Left ventricle myocardium superior (tissue), 1 donor: ENCODE measurements around the gene SLC6A19. TPM values are rescaled to one million over a fixed set of nuclear protein-coding genes. Genes with fewer than 3 reads are reported as not detected.

Source experiments
- ATAC-seq: fragments of 200-7000 bp; cut with Tn5 transposase; one replicate; pipeline ENCODE4 v1.9.1; 2020; ENCODE audit warnings: mild to moderate bottlenecking, moderate library complexity
- DNase-seq: peaks from one replicate; pipeline ENCODE4 v3.0.0-alpha.2; 2020
- intact Hi-C: fragments of 100-400 bp; cut with micrococcal nuclease; formaldehyde crosslinking; loops from one replicate; pipeline ENCODE4 v1.11.0; 2022
- total RNA-seq: library from RNA; stranded (reverse); fragmentation: NEBNext Ultra II Directional; extraction: Animal tissue kit (Norgen Biotek cat#: 25700); gene quantifications from one replicate; pipeline ENCODE4 v1.2.1, GENCODE V29; 2021
- donor health status: DM: no; HTN: yes; CAD: no; lungs with severe emphysema.

Gene SLC6A19
- total RNA-seq, 1 donor from 2014 or later = not detected

DNA sequence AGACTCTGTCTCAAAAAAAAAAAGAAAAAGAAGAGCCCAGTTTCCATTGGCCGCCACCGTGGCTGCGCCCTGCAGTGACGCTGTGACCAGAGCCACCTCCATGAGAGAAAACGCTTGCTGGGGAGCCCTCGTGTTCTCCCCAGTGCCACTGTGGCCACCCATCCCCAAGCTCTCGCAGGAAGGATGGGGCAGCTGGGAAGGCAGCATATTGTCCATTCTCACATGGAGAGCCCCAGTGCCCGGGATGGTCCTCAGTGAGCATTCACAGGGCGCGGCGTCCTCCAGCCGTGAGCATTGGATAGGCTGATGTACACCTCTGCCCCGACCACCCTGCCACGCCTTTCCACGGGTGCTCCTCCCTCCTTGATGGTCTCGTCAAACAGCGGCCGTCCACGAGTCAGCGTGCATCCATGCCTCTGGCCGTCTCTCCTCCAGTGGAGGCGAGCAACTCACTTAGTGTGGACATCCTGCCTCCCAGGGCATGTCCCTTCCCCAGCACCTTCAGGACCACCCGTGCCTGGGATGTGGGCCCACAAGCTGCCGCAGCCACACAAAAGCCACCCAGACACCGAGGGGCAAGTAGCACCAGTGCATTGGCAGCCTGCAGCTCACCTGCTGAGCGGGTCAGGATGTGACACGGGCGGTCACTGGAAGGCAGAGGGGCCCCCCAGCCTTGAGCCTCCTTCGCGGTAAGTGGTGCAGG, 23.4 kb upstream of the SLC6A19 start:
- intact Hi-C loops = no loop called here
- DNase-seq (peak; percentile 29), ATAC-seq (no peak)

DNA sequence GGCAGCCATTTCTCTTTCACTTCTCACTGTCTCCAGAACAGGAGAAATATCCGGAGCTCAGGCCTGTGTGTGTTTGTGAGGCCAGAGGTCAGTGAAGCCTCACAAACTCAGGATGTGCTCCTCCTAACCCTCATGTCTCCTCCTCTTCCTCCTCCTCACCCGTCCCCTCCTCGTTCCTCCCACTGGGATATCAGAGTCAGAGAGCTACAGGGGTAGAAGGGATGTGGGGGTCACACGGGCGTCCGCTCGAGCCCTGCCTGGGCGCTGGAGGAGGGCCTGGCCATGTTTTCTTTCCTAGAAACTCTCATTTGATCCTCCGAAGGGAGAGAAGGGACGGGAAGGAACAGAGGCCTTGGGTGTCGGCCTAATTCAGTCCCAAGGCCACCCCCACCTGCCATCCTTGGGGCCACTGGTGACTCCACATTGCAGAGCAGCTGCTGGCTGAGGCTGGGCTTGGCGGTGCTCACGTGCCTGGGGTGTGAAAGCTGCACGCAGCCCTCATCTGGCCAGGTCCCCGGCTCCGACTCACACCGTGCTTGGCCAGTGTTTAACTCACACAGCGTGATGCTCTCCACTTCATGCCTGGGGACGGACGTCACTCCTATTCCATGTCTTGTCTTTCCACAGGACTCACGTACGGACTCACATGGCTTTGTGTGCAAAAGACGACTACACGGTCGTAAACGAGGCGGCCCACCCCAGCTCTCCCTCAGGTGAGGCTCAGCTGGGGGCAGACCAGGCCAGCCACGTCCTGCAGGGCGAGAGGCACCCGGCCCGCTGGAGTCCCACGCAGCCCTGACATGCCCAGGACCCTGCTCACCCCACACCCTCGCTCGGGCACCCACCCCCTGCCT, 22.6 kb upstream of the SLC6A19 start:
- intact Hi-C loops = no loop called here
- ATAC-seq = no peak
- peak; percentile 28 for DNase-seq

DNA sequence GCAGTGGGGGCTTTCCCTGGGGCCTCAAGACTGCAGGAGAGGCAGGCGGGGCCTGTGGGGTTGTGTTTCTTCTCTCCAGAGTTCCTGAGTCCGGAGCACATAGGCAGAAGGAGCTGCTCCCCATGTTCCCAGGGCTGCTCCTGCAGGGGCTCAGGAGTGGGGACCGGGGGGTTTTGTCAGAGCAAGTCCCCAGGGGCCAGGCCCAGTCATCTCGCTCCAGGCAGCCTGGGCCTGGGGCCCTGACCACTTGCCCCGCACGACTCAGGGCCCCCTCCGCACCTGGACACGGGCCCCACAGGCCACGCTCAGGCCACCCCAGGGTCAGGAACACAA, 22.0 kb upstream of the SLC6A19 start:
- intact Hi-C loops = no loop called here
- ATAC-seq (no peak), DNase-seq (no peak)

DNA sequence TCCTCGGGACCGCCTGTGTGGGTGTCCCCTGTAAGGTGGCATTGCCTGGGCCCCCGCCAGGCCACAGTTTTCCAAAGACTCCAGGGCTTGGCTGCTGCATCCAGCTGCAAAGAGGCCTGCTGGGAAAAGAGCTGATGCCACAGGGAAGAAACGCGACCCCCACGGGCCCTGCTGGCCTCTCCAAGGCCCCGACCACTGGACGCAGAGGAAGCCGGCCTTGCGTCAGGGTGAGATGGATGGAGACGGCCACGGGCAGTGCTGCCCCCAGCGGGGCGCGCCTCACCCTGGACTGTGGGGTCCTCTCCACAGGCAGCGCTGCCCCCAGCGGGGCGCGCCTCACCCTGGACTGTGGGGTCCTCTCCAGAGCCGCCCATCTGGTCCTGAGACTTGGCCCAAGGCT, 21.3 kb upstream of the SLC6A19 start:
- DNase-seq = peak; percentile 25
- no peak for ATAC-seq
- intact Hi-C loops = no loop called here

DNA sequence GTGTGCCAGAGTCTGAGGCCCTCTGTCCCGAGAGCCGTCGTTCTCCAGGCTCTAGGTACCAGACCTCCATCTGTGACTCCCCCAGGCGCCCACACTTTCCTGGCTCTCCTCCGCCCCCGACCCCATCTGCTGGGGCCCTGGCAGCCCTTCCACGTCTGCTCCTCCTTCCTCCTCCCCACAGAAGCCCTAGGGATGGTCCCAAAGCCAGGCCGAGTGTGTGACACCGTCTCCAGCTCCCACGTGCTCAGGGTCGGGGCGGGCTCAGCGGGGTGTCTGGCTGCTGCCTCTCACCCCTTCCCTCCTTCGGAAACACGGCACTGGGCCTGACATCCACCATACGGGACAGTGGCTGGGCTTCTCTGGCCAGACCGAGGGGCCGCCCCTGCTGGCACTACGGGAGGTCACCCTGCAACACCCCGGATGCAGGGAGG, 20.5 kb upstream of the SLC6A19 start:
- intact Hi-C loops = no loop called here
- DNase-seq (peak; percentile 22), ATAC-seq (no peak)

DNA sequence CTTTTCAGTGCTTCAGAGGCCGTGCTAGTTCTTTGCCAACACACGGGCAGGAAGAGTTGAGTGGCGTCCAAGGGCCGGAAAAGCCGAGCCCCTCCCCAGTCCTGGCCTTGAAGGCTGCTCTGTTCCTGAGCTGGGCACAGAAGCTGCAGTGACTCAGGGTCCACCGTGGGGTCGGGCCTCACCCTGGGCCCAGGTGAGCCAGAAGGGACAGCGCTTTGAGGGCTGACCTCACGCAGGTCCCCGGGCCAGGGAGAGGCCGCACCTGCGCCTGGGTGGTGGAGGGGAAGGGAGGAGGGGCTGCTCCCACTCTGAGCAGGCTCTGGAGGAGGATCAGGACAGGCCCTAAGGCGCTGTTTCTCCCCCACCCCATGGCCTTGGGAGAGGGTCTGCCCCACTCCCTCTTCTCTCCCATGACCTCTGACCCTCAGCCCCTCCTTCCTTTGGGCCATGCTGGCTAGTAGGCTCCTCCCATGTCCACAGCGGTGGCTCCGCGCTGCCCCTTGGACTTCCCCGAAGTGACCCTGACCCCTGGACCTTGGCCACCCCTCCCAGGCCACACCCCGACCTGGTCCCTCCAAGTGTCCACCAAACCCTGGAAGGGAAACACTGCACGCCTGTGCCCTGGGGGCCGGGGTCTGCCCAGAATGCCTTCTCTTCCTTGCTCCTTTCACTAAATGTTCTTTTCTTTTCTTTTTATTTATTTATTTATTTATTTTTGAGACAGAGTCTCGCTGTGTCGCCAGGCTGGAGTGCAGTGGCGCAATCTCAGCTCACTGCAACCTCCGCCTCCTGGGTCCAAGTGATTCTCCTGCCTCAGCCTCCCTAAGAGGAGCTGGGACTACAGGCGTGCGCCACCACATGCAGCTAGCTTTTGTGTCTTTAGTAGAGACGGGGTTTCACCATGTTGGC, 19.7 kb upstream of the SLC6A19 start:
- DNase-seq = peak; percentile 11
- no peak for ATAC-seq
- intact Hi-C loops = no loop called here

DNA sequence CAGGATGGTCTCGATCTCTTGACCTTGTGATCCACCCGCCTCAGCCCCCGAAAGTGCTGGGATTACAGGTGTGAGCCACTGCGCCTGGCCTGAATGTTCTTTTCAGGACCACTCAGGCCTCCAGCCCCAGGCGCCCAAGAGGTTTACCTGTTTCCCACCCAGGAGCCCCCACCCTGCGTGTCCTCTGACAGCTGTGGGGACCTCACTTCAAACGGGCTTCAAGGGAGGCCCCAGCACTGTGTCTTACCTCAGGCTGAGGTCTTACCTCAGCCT, 19.1 kb upstream of the SLC6A19 start:
- ATAC-seq (no peak), DNase-seq (no peak)
- intact Hi-C loops = no loop called here

DNA sequence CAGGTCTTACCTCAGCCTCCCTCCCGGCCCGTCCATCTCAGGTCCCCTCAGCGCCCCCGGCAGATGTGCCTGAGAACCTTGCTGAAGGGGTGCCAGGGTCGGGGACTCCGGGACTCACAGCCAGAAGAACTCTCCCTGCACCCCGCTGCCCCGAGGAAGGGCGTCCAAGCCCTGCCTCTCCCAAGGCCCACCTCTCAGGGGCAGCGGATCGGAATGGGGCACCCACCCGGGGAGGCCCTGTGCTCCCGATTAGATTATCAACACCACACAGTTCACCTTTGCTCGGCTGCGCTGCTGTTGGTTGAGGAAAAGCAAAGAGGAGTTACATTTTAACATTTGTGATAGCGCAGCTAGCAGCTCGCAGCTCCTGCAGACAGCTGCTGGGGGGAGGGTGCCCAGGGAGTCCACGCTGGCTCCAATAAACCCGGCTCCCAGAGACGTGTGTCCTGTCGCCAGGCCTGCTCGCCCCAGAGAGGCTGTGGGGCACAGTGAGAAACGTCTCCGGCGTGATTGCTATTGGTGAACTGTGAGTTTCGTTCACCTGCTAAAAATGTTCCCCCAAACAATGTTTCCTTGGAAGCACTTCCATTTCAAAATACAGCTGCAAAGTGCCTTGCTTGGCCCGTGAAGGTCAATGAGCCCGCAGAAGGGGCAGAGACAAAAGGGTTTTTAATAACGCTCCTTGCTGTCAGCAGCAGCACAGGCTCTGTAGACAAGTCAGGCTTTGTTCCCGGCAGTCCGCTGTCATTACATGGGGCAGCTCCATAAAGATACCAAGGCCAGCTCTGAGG, 18.6 kb upstream of the SLC6A19 start:
- ATAC-seq (peak; percentile 58), DNase-seq (peak; percentile 33)
- intact Hi-C loops = no loop called here

DNA sequence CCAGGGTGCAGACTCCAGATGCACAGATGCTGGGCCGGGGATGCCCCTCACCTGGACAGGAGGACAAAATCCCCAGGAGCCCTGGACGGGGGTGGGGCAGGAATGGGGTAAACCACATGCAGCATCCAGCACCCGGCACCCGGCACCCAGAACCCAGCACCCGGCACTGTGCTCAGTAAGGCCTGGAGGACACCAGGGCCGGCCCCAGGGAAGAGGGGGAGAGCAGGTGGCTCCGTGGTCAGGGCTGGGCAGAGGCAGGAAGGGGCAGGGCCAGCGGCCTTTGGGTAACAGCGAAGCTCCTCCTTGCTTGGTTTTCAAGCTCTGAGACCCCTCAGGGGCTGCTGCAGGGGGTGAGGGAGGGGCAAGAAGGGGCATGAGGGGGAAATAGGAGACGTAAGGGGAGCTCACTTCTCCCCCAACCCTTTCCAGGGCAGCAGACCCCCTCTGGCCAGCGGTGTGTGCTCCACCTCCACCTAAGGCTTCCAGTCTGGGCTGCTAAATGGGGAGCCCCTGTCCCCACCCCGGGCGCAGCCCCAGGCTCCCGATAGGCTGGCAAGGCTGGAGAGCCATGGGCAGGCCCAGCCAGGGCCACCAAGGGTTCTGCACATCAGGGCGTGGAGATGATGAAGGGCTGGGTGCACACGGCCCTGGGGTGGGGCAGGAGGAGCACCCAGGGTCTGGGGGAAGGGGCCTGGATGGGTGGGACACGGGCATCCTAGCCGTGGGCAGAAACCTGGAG, 17.8 kb upstream of the SLC6A19 start:
- ATAC-seq = no peak
- intact Hi-C loops = no loop called here
- DNase-seq = peak; percentile 26

DNA sequence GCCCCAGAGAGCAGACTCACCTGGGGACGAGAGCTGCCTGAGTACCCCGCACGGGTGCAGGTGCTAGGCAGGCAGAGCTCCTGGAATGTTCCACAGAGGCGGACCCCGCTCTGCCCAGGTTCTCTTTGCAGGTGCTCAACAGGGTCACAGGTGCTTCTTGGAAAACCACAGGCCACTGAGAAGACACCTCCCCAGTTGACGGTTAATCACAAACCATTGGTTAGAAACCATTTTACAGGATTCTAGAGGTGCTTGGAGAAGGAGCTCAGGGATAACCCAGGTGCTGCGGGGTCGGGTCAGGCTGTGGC, 17.3 kb upstream of the SLC6A19 start:
- intact Hi-C loops = no loop called here
- peak; percentile 20 for DNase-seq
- ATAC-seq = no peak

DNA sequence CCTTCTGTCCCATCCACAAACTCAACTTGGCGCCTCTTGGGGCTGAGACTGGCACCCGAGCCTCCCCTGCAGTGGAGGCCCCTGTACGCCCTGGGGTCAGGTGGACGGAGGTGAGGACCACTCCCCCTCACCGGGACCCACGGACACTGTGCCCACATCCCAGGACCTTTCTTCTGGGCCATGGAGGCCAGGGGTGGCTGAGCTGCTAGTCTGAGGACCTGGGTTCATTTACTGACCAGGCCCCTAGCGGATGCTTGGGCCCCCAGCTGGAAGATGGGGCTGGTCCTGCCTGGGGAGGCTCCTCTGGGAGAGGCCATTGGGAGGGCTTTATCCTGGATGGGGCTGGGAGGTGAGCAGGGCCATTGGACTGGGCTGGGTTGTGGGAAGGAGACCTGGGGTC, 16.9 kb upstream of the SLC6A19 start:
- DNase-seq (peak; percentile 17), ATAC-seq (no peak)
- intact Hi-C loops = no loop called here

DNA sequence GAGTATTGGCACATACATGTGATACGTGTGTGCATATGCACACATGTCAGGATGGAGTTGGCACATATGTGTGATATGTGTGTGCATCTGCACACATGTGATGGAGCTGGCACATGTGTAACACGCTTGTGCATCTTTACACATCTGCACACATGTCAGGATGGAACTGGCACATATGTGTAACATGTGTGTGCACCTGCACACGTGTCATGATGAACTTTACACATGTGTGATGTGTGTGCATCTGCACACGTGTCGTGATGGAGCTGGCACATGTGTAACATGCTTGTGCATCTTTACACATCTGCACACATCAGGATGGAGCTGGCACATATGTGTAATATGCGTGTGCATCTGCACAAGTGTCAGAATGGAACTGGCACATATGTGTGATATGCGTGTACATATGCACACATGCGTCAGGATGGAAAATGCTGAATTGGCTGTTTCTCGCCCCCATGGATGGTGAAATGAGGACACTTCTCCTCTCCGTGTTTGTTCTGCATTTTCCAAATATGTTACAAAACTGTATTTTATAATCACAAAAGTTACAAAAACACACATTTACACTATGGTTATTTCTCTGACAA, 16.3 kb upstream of the SLC6A19 start:
- intact Hi-C loops = no loop called here
- DNase-seq (no peak), ATAC-seq (no peak)

DNA sequence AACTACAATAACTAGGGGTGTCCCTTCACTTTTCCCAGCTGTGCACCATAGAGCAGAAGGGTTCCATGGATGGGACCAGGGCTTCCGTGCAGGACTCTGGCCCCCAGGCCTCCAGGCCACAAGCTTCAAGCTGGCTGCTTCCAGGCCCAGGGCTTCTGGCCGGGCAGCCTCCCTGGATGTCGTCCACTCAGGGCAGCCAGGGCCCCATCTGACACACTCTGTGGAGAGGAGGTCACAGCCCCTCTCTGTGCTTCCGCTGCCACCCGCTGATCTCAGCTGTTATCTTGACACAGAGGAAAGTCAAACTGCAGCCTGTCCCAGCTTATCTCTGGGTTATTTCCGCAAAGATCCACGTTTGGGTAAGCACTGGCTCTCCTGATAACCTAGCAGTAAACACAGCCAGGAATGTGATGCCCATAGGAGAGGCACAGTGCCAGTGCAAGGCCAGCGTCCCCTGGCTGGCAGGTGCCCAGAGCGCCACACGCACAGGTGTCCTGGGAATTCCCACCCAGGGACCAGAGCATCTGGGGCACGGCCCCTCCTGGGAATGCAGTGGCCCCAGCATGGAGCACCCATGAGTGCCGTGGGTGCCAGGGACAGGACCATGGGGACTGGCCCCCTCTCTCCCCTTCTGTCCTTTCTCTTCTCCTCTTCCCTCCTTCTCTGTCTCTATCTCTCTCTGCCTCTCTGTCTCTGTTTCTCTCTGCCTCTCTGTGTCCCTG, 15.6 kb upstream of the SLC6A19 start:
- peak; percentile 57 for ATAC-seq
- peak; percentile 42 for DNase-seq
- intact Hi-C loops = no loop called here

DNA sequence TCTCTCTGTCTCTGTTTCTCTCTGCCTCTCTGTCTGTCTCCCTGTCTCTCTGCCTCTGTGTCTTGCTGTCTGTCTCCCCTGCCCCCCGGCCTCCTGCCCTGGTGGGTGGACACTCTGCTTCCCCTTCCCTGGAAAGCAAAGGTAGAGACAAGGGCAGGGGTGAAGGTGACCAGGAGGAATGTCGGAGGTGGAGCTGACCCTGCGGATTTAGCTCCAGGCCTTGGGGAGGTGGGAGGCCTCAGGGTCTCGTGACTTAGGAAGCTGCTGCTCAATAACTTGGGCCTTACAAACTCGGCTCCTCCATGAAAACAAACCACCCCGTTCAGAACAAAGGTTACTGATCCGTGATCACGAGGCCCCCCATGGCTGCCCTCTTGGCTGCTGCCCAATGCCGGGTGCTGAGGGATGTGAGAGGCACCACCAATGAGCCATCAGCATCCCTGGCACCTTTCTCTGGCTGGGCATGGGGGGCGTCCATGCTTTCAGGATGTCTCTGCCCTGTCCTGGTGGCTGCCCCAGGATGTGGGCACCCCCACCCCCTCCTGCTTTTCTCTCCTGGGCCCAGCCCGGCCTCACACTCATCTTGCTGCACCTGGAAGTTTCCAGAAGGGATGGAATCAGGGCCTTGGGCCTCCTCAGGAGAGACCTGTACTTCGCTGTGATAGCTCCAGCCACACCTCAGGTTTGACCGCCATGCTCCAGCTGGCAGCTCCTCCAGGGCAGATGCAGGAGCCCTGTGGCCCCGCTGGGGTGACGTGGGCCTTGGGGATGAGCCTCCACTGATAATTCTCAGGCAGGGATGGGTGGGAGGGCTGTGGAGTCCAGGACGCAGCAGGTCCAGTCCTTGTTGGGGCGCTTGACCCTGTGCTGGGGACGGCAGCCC, 14.8 kb upstream of the SLC6A19 start:
- ATAC-seq (no peak), DNase-seq (peak; percentile 24)
- intact Hi-C loops = no loop called here

DNA sequence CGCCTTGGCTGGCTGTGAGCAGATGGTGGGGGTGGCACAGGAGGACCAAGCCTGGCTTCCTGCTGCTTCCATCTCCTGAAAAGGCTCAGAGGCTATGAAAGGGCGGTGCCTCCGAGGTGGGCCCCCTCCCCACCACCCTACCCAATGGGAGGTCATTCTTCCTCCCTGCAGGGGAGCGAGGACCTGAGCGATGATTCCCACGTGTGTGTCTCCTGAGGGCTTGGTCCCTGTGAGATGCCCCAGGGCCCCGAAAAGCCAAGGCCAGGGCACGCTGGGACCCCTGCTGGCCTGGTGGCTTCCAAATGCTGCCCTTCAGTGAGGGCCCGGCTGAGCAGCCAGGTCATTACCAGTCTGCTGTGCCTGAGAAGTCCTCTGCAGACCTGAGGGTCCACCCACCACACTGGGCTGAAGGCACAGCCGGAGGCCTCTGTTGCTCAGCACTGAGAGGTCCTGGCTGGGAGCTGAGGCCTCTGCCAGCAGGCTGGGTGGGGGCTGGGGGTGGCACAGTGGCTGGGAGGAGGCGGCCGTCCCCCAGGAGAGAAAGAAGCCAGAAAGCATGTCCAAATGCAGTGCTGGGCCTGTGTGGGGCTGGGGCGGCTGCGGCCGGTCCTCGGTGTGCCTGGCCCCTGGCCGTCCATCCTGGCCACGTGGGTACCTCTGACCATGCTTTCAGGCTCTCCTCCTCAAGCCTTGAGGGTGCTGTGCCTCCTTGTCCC, 14.0 kb upstream of the SLC6A19 start:
- DNase-seq (peak; percentile 11), ATAC-seq (no peak)
- intact Hi-C loops = no loop called here

DNA sequence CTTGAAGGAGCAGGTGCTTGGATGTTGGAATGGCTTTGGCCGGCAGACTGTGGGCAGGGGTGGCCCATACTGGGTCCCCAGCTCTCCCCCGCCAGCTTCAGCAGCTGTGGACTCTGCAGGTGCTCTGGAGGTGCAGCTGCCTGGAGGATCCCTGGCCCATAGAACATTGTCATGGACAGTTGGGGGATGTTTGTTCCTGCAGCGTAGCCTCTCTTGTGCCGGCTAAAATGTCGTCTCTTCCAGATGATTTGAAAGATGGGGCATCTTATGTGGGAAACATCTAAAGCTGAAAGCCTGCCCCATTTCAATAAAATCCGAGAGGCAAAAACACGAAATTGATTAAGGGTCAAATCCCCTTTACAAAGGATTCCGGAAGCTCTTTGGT, 13.5 kb upstream of the SLC6A19 start:
- no peak for DNase-seq
- intact Hi-C loops = no loop called here
- ATAC-seq = no peak
